AG04450 (cell line): Measurements from ENCODE around the gene MYO5B. TPM values are rescaled to one million over a fixed set of nuclear protein-coding genes. Genes with fewer than 3 reads are reported as not detected.

Source experiments
- CTCF ChIA-PET: fragments of 300-600, 350-600 bp; formaldehyde crosslinking; extraction: SDS; loops from one replicate; lab custom pipeline; 2022; ENCODE audit warnings: antibody characterized with exemption, inconsistent platforms; lab: Charles Lee
- POLR2A ChIA-PET: fragments of 350-600 bp; formaldehyde crosslinking; extraction: SDS; loops from one replicate; lab custom pipeline; 2021; ENCODE audit warnings: antibody characterized with exemption, inconsistent platforms; lab: Yijun Ruan, JAX
- DNase-seq: peaks from one replicate; pipeline ENCODE4 v3.0.0-alpha.2; 2011; ENCODE audit warnings: low read depth, low spot score
- H3K27ac ChIP-seq: one replicate; pipeline ENCODE4 v1.5.1; 2012; ENCODE audit warnings: low read depth, low read length, control low read depth
- H3K27me3 ChIP-seq: one replicate; pipeline ENCODE4 v1.6.0; 2012; ENCODE audit warnings: low read length; ENCODE audit not compliant: control insufficient read depth, insufficient read depth
- H3K4me3 ChIP-seq: 2 replicates; pipeline ENCODE4 v1.5.1; 2011; ENCODE audit warnings: mild to moderate bottlenecking, low read depth, low read length, control low read depth
- H3K9me3 ChIP-seq: 2 replicates; pipeline ENCODE4 v1.5.1; 2012; ENCODE audit warnings: low read length; ENCODE audit not compliant: control insufficient read depth, insufficient read depth
- CTCF ChIP-seq: IDR thresholded peaks from 2 replicates; pipeline ENCODE4 v1.5.1; 2011; ENCODE audit warnings: low read depth, low read length, control low read depth, inconsistent platforms
- polyA plus RNA-seq: library from polyadenylated mRNA; depleted of rRNA; stranded (reverse); fragments of >200 nt; gene quantifications from 2 replicates; pipeline ENCODE4 v1.2.3, GENCODE V29; 2011

Gene MYO5B
- polyA plus RNA-seq, 1 experiment = 0.32 TPM

DNA sequence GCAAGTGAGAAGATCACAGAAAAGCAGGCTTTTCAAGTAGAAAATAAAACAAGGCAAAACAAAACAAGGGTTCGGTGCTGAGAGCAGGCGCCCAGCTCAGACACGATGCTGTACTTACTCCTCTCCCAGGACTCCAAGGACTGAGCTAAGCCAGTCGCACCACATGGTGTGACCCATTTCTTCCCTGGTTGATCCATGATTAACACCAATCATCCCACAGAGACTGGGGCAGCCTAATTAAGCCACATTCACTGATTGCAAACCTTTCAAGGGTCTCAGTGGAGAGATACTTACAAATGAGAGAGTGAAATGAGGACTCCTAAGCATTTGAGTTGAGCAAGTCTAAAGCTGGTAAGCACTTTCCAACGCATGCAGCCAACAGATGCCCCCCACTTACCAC, 155.2 kb downstream of the MYO5B start:
- DNase-seq = no peak
- H3K9me3 ChIP-seq = no peaks in the 10 kb centered on the region
- no peaks in the 10 kb centered on the region for H3K27me3 ChIP-seq
- H3K4me3 ChIP-seq = no peak overlapping the region
- CTCF ChIA-PET = no interaction called here
- TF ChIP-seq CTCF = no peak
- POLR2A ChIA-PET = no interaction called here
- no peak overlapping the region for H3K27ac ChIP-seq

GRCh38 chr18:50038448-50038847, 156.5 kb downstream of the MYO5B start:
- Histone ChIP-seq H3K27ac (no peak overlapping the region), H3K4me3 (no peak overlapping the region), H3K27me3 (no peaks in the 10 kb centered on the region), H3K9me3 (no peaks in the 10 kb centered on the region)
- no peak for TF ChIP-seq CTCF
- ChIA-PET CTCF (no interaction called here), POLR2A (no interaction called here)
- no peak for DNase-seq

DNA sequence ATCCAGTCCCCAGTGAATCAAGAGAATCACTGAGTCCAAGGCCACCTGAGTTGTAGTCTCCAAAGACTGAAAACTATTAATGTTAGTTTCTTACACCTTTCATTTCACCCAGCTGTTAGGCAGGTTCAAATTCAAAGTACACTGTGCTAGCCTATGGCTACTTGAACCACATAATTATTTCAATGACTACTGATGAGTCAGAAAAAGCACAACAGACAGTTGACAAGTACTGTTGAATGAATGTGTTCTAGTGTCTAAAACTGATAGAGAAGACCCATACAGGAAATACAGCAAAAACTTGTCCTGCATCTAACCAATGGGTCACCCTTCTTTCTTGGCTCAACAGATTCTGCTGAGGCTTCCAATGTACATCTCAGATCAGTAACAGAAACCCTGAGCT, 160.9 kb downstream of the MYO5B start:
- Histone ChIP-seq H3K27me3 (no peaks in the 10 kb centered on the region), H3K27ac (no peak overlapping the region), H3K4me3 (no peak overlapping the region), H3K9me3 (no peaks in the 10 kb centered on the region)
- no peak for TF ChIP-seq CTCF
- no peak for DNase-seq
- ChIA-PET POLR2A (no interaction called here), CTCF (no interaction called here)

- CTCF ChIA-PET = no interaction called here
- no peak overlapping the region for H3K27ac ChIP-seq
These were observed 161.9 kb downstream of the MYO5B start for GRCh38 chr18:50033004-50033403.

DNA sequence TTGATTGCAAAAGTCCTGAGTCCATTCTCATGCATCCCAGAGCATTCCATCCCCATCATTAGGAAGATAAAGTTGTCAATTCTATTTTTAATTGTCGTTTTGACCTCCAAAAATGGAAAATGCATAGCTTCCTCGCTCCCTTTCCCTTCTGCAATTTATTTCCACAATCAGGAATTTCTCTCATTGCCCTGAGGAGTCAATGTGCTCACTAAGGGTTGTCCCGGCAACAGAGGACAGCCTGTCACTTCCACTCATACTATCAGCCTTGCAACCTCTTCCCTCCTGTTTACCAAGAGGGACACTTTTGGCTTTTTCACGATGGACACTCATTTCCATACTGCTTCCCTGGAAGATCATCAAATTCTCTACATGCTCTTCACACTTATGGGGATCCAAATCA, 164.8 kb downstream of the MYO5B start:
- no peaks in the 10 kb centered on the region for H3K27me3 ChIP-seq
- H3K9me3 ChIP-seq = no peaks in the 10 kb centered on the region
- H3K4me3 ChIP-seq = no peak overlapping the region
- CTCF ChIA-PET = interaction anchor here (0.6 kb wide), 1 partner anchor 327 kb away, joined by 3 read pairs; no protein-coding TSS in a partner anchor
- no peak for DNase-seq
- TF ChIP-seq CTCF = no peak
- POLR2A ChIA-PET = no interaction called here
- H3K27ac ChIP-seq = no peak overlapping the region

More at GRCh38 chr18:50033004-50033403, 161.9 kb downstream of the MYO5B start:
- Histone ChIP-seq H3K4me3 (no peak overlapping the region), H3K9me3 (no peaks in the 10 kb centered on the region), H3K27me3 (no peaks in the 10 kb centered on the region)
- POLR2A ChIA-PET = no interaction called here
- no peak for TF ChIP-seq CTCF
- no peak for DNase-seq
